HG03342 (cell line): ENCODE results near the gene FAM131B.

Experiments
- ATAC-seq: cut with Tn5 transposase; IDR thresholded peaks from one replicate; pipeline ENCODE4 v1.9.1; 2021; ENCODE audit warnings: mild to moderate bottlenecking, moderate library complexity; ENCODE audit not compliant: unreplicated experiment

The FAM131B gene

GRCh38 chr7:143325240-143325639, 37.3 kb downstream of the FAM131B start:
- ATAC-seq = peak; percentile 66

- no peak for ATAC-seq
These were observed 38.9 kb downstream of the FAM131B start for GRCh38 chr7:143323653-143324052.

GRCh38 chr7:143322760-143323633, 39.5 kb downstream of the FAM131B start:
- ATAC-seq = no peak

- ATAC-seq = no peak
These were observed 40.8 kb downstream of the FAM131B start for GRCh38 chr7:143321734-143322133.

- no peak for ATAC-seq
These were observed 41.3 kb downstream of the FAM131B start for GRCh38 chr7:143321242-143321641.

GRCh38 chr7:143320620-143321019, 41.9 kb downstream of the FAM131B start:
- no peak for ATAC-seq

- no peak for ATAC-seq
These were observed 43.9 kb downstream of the FAM131B start for GRCh38 chr7:143318661-143319060.

GRCh38 chr7:143316492-143316891, 46.0 kb downstream of the FAM131B start:
- no peak for ATAC-seq

GRCh38 chr7:143315776-143316175, 46.7 kb downstream of the FAM131B start, which contains the start of gene CLCN1:
CLCN1 (plus strand) TSS chr7:143316111; CDS start chr7:143316213, 102 bp downstream.
- ATAC-seq = no peak

GRCh38 chr7:143314127-143314526, 48.4 kb downstream of the FAM131B start:
- no peak for ATAC-seq

- ATAC-seq = no peak
These were observed 53.9 kb downstream of the FAM131B start for GRCh38 chr7:143308632-143309031.

- ATAC-seq = peak; percentile 58
These were observed 57.0 kb downstream of the FAM131B start for GRCh38 chr7:143305423-143306070.

- no peak for ATAC-seq
These were observed 57.6 kb downstream of the FAM131B start for GRCh38 chr7:143304938-143305337.

- no peak for ATAC-seq
These were observed 58.8 kb downstream of the FAM131B start for GRCh38 chr7:143303733-143304132.
